ENCODE results near the gene NEURL2. TPM values are rescaled to one million over a fixed set of nuclear protein-coding genes. Genes with fewer than 3 reads are reported as not detected.
A peak's percentile ranks its signal among the peaks of the same experiment; 100 is the strongest.
"Not testable (repeated sequence)": the region's sequence is repeated elsewhere in the genome, so short reads cannot be mapped to it uniquely, and the experiment has no call there.

NEURL2 gene
- total and polyA plus RNA-seq, 4 donors = 2.0 to 32.9 (median 8.4) TPM

DNA sequence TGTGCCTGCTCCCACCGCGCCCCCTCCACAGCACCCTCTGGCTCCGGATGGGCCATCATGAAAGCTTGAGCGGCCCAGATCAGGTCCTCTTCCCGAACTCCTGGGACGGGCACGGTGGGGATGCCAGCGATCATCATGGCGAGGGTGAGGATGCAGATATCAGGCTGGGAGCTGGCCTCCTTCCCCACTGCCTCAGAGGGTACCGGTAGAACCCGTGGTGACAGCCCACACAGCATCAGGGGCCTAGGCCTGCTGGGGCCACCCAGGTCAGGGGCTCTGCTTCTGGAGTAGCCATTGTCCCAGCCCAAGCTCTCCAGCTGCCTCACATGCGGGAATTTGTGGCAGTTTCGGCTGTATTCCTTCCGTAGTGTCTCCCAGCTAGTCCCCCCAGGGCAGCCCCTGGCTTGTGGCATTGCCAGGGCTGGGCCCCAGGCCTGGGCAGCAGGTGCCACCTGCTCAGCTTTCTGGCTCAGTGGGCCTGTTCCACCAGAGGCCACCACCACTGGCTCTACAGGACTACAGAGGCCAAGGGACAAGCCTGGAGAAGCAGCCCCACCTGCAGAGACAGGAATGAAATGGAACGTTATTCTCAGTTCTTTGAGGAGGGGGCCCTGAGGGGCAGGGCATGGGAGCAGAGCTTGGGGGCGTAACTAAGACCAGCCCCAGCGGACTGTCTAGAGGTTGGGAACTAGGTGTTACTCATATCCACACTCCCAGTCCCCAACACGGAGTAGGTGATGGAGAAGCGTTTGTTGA lies 4.2 kb downstream of the NEURL2 start:
- Histone ChIP-seq H3K27me3 (ENCODE audit: control insufficient read depth in 1 of 2, insufficient read depth in 2 of 2, low read length in 1 of 2) (no peaks in the 10 kb centered on the region), H3K9me3 (ENCODE audit: control insufficient read depth, low read length) (no peaks in the 10 kb centered on the region), H3K27ac (ENCODE audit: low read depth in 1 of 2, low read length in 2 of 2) (no peak overlapping the region), H3K4me3 (ENCODE audit: low read length in 2 of 2) (no peak overlapping the region), H3K36me3 (ENCODE audit: control insufficient read depth in 1 of 2, insufficient read depth in 2 of 2, low read length in 1 of 2) (peaks cover 0 to 2% of the 10 kb centered on the region in 2 donors), H3K4me1 (ENCODE audit: control insufficient read depth in 1 of 2, insufficient read depth in 2 of 2, low read length in 2 of 2) (no peaks in the 10 kb centered on the region)
- ATAC-seq (ENCODE audit: low FRiP score) (no peak), DNase-seq (peak in 1 of 2 donors; percentile 72)
- intact Hi-C loops (cut with DNase I) = loop anchor here in 1 of 2 donors (10.0 kb wide), 1 partner anchor 52 kb away; the partner anchor contains the start of gene SNX21
- WGBS, 2 donors = 85 to 87% methylated on average over 19 of the region's 19 CpGs

DNA sequence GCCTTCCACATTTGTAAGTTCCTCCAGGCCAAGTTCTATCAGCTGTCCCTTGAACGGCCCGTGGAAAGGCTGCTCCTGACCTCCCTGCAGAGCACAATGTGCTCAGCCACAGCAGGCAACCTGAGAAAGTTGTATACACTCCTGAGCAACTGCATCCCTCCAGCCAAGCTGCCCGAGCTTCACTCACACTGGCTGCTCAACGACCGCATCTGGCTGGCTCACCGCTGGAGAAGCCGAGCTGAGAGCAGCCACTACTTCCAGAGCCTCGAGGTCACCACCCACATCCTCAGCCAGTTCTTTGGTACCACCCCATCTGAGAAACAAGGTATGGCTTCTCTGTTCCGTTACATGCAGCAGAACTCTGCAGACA lies 7.9 kb downstream of the NEURL2 start:
- 76% methylated on average over 9 of the region's 9 CpGs for WGBS, 2 donors
- ATAC-seq (ENCODE audit: low FRiP score) (no peak), DNase-seq (no peak)
- Histone ChIP-seq H3K27me3 (ENCODE audit: control insufficient read depth in 1 of 2, insufficient read depth in 2 of 2, low read length in 1 of 2) (no peaks in the 10 kb centered on the region), H3K4me3 (ENCODE audit: low read length in 2 of 2) (no peak overlapping the region), H3K27ac (ENCODE audit: low read depth in 1 of 2, low read length in 2 of 2) (no peak overlapping the region), H3K4me1 (ENCODE audit: control insufficient read depth in 1 of 2, insufficient read depth in 2 of 2, low read length in 2 of 2) (no peaks in the 10 kb centered on the region), H3K9me3 (ENCODE audit: control insufficient read depth, low read length) (no peaks in the 10 kb centered on the region), H3K36me3 (ENCODE audit: control insufficient read depth in 1 of 2, insufficient read depth in 2 of 2, low read length in 1 of 2) (peaks cover 0 to 2% of the 10 kb centered on the region in 2 donors)
- intact Hi-C loops (cut with DNase I) = loop anchor here in 1 of 2 donors (10.0 kb wide), 1 partner anchor 48 kb away; the partner anchor contains the start of gene SNX21

DNA sequence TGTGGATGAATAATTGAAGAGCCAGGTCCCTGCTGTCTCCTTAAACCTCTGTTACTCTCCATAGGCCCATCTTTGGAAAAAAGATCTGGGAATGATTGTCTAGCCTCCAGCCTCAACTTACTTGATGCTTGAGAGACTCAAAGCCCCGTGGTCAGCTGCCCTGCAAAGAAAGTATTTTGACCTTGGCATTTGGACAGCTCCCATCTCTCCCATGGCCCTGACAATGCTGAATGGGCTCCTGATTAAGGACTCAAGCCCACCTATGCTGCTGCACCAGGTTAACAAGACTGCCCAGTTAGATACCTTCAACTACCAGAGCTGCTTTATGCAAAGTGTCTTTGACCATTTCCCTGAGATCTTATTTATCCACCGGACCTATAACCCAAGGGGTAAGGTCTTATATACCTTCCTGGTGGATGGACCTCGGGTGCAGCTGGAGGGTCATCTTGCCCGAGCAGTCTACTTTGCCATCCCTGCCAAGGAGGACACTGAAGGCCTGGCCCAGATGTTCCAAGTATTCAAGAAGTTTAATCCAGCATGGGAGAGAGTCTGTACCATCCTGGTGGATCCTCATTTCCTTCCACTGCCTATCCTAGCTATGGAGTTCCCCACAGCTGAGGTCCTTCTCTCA lies 8.4 kb downstream of the NEURL2 start:
- intact Hi-C loops (cut with DNase I) = loop anchor here in 1 of 2 donors (10.0 kb wide), 1 partner anchor 48 kb away; the partner anchor contains the start of gene SNX21
- WGBS, 2 donors = 77 to 81% methylated on average over 4 of the region's 4 CpGs
- Histone ChIP-seq H3K27me3 (ENCODE audit: control insufficient read depth in 1 of 2, insufficient read depth in 2 of 2, low read length in 1 of 2) (no peaks in the 10 kb centered on the region), H3K4me3 (ENCODE audit: low read length in 2 of 2) (no peak overlapping the region), H3K36me3 (ENCODE audit: control insufficient read depth in 1 of 2, insufficient read depth in 2 of 2, low read length in 1 of 2) (peaks cover 0 to 4% of the 10 kb centered on the region in 2 donors), H3K4me1 (ENCODE audit: control insufficient read depth in 1 of 2, insufficient read depth in 2 of 2, low read length in 2 of 2) (no peaks in the 10 kb centered on the region), H3K9me3 (ENCODE audit: control insufficient read depth, low read length) (no peaks in the 10 kb centered on the region), H3K27ac (ENCODE audit: low read depth in 1 of 2, low read length in 2 of 2) (no peak overlapping the region)
- DNase-seq (no peak), ATAC-seq (ENCODE audit: low FRiP score) (no peak)

DNA sequence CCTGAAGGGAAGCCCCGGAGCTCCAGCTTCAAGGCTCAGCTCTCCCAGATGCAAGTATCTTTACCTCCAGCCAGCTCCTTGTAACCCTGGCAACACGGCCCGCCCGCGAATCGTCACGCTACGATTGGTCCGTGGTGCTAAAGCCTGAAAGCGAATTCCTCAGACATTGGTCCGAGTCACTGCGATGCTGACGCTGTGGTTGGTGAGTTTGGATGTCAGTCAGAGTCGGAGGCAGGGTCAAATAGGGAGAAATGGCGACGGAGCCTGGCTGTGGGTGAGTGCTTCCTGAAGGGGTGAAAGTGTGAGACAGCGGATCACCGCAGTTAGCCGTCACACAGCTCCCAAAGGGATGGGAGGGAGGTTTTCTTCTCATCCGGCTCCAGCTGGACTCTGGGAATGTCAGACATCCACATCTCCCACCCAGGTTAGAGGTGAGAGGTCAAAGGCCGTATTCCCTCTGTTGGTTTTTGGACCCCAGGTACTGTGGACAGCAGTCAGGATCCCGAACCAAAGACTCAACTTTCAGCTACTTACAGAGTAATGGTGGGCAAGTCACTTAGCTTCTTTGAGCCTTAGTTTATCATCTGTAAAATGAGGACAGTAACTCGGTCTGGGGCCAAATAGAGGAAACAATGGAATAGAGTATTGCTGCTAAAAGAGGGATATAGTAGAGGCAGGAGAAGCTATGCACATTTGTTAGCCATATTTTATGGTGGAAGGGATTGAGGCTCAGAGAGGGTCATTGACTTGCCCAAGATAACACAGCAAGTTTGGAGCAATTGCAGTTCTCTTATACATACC lies 9.8 kb downstream of the NEURL2 start, which contains the start of gene ZSWIM1:
TSS of gene ZSWIM1 (plus strand) at position 240 of the 801 bp plus-strand sequence. CDS start 1,366 bp downstream, outside the sequence.
- WGBS, 2 donors = 0% methylated on average over 23 of the region's 23 CpGs
- Histone ChIP-seq H3K9me3 (ENCODE audit: control insufficient read depth, low read length) (no peaks in the 10 kb centered on the region), H3K27ac (ENCODE audit: low read depth in 1 of 2, low read length in 2 of 2) (peak within 1 kb of the TSS in 1 of 2 donors; percentile 74), H3K4me3 (ENCODE audit: low read length in 2 of 2) (peak within 1 kb of the TSS; percentile 29 to 45), H3K4me1 (ENCODE audit: control insufficient read depth in 1 of 2, insufficient read depth in 2 of 2, low read length in 2 of 2) (no peaks in the 10 kb centered on the region), H3K36me3 (ENCODE audit: control insufficient read depth in 1 of 2, insufficient read depth in 2 of 2, low read length in 1 of 2) (peaks cover 0 to 12% of the 10 kb centered on the region in 2 donors), H3K27me3 (ENCODE audit: control insufficient read depth in 1 of 2, insufficient read depth in 2 of 2, low read length in 1 of 2) (no peaks in the 10 kb centered on the region)
- ATAC-seq (ENCODE audit: low FRiP score) (peak; percentile 97), DNase-seq (peak; percentile 99 to 100)
- intact Hi-C loops (cut with DNase I) = loop anchor here in 1 of 2 donors (10.0 kb wide), 1 partner anchor 46 kb away; the partner anchor contains the start of gene SNX21

DNA sequence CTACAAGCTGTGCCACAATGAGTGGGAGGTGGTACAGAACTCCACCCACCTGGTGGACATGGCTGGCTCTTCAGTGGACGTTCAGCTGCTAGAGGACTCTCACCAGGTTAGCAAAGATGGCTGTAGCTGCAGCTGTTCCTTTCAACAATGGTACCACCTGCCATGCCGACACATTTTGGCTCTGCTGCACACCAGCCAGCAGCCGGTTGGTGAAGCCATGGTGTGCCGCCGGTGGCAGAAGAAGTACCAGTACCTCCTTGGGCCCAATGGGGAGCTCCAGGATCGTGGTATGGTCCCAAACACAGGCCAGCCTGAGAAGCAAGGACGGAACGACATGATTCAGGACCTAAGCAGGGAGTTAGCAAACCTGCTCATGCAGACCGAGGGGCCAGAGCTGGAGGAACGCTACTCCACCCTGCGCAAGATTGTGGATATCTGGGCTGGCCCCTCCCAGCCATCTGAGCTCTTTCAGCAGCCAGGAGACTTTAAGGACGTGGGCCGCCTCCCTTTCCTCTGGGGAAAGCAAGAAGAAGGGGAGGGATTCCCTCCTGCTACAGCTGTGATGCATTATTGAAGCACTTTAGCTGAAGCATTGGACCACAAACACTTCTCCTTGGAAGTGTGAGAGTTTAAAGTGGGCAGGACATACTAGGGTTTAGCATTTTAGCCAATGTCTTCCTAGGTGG lies 12.8 kb downstream of the NEURL2 start:
- Histone ChIP-seq H3K36me3 (ENCODE audit: control insufficient read depth in 1 of 2, insufficient read depth in 2 of 2, low read length in 1 of 2) (peaks cover 0 to 10% of the 10 kb centered on the region in 2 donors), H3K27ac (ENCODE audit: low read depth in 1 of 2, low read length in 2 of 2) (no peak overlapping the region), H3K4me3 (ENCODE audit: low read length in 2 of 2) (no peak overlapping the region), H3K4me1 (ENCODE audit: control insufficient read depth in 1 of 2, insufficient read depth in 2 of 2, low read length in 2 of 2) (no peaks in the 10 kb centered on the region), H3K27me3 (ENCODE audit: control insufficient read depth in 1 of 2, insufficient read depth in 2 of 2, low read length in 1 of 2) (no peaks in the 10 kb centered on the region), H3K9me3 (ENCODE audit: control insufficient read depth, low read length) (no peaks in the 10 kb centered on the region)
- WGBS, 2 donors = 87 to 91% methylated on average over 13 of the region's 13 CpGs
- no peak for ATAC-seq (ENCODE audit: low FRiP score)
- intact Hi-C loops (cut with DNase I) = no loop called here
- DNase-seq = no peak

DNA sequence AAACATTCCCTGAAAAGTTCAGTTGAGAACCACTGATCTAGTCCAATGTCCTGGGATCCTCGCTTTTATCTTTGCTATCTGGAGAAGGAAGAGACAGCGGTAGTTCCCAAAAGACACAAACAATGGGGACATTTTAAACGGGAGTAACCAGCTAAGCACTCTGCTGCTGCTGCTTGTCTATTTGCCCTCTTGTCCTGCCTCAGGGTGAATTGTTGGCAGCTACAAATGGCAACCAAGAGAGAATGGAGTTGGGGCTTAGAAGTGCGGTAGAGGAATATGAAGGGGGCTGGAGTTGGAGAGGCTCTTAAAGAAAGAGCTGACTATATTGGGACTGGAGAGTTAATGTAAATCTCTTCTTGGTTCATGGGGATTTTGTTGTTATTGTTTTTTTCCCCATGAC lies 16.4 kb downstream of the NEURL2 start:
- H3K27me3 ChIP-seq (ENCODE audit: control insufficient read depth in 1 of 2, insufficient read depth in 2 of 2, low read length in 1 of 2) = no peaks in the 10 kb centered on the region
- H3K27ac ChIP-seq (ENCODE audit: low read depth in 1 of 2, low read length in 2 of 2) = no peak overlapping the region
- no peak for ATAC-seq (ENCODE audit: low FRiP score)
- intact Hi-C loops (cut with DNase I) = no loop called here
- H3K4me3 ChIP-seq (ENCODE audit: low read length in 2 of 2) = no peak overlapping the region
- 79 to 86% methylated on average over 4 of the region's 4 CpGs for WGBS, 2 donors
- H3K36me3 ChIP-seq (ENCODE audit: control insufficient read depth in 1 of 2, insufficient read depth in 2 of 2, low read length in 1 of 2) = peaks cover 0 to 10% of the 10 kb centered on the region in 2 donors
- H3K4me1 ChIP-seq (ENCODE audit: control insufficient read depth in 1 of 2, insufficient read depth in 2 of 2, low read length in 2 of 2) = no peaks in the 10 kb centered on the region
- no peaks in the 10 kb centered on the region for H3K9me3 ChIP-seq (ENCODE audit: control insufficient read depth, low read length)
- DNase-seq = no peak

DNA sequence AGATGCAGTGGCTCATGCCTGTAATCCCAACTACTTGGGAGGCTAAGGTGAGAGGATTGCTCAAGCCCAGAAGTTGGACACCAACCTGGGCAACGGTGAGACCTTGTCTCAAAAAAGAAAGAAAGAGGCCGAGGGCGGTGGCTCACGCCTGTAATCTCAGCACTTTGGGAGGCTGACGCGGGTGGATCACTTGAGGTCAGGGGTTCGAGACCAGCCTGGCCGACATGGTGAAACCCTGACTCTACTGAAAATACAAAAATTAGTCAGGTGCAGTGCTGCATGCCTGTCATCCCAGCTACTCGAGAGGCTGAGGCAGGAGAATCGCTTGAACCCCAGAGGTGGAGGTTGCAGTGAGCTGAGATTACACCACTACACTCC lies 16.9 kb downstream of the NEURL2 start:
- ATAC-seq (ENCODE audit: low FRiP score); DNase-seq; H3K27ac ChIP-seq (ENCODE audit: low read depth in 1 of 2, low read length in 2 of 2); H3K4me3 ChIP-seq (ENCODE audit: low read length in 2 of 2); H3K27me3 ChIP-seq (ENCODE audit: control insufficient read depth in 1 of 2, insufficient read depth in 2 of 2, low read length in 1 of 2); H3K9me3 ChIP-seq (ENCODE audit: control insufficient read depth, low read length); intact Hi-C loops (cut with DNase I); H3K4me1 ChIP-seq (ENCODE audit: control insufficient read depth in 1 of 2, insufficient read depth in 2 of 2, low read length in 2 of 2): not testable (repeated sequence)
- 95 to 98% methylated on average over 10 of the region's 10 CpGs for WGBS, 2 donors
- H3K36me3 ChIP-seq (ENCODE audit: control insufficient read depth in 1 of 2, insufficient read depth in 2 of 2, low read length in 1 of 2) = peaks cover 0 to 10% of the 10 kb centered on the region in 2 donors

All from aorta (tissue), 5 donors.